HG03280 (cell line): ENCODE measurements around the gene KRAS.

Experiments
- ATAC-seq: cut with Tn5 transposase; IDR thresholded peaks from one replicate; pipeline ENCODE4 v1.9.1; 2021; ENCODE audit warnings: mild to moderate bottlenecking, moderate library complexity; ENCODE audit not compliant: unreplicated experiment

Gene KRAS

DNA sequence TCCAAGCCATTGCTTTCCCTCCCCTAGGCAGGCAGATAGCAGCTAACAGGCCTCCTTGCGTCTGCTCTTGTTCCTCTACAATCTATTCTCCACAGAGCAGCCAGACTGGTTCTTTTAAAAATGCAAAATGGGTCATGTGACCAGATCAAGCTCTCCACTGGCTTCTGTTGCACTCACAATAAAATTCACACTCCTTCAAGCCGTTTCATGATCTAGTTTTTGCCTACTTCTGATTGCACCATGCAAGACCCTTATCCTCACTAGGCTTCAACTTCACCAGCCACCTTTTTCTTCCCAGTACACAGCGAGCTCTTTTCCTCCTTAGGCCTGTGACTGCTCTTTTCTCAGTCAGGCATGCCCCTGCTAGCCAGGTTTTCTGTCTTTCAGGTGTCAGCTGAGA, 6.1 kb upstream of the KRAS start:
- ATAC-seq = no peak

DNA sequence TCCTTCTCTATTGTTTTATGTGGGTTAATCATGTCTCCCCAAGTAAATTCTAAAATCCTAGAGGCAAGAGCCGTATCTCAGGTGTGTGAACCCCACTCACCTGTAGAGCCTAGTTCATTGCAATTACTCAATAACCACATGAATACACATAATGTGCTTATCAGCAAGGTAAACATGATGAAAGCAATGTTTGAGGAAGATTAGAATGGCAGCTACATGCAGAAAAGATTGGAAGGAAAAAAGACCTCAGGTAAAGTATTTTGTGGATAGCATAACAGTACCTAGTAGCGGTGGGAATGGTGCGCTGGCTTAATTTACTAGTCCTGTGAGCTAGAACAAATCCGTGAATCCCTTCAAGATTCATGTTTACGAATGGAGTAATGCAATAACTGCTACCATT, 5.3 kb upstream of the KRAS start:
- no peak for ATAC-seq

DNA sequence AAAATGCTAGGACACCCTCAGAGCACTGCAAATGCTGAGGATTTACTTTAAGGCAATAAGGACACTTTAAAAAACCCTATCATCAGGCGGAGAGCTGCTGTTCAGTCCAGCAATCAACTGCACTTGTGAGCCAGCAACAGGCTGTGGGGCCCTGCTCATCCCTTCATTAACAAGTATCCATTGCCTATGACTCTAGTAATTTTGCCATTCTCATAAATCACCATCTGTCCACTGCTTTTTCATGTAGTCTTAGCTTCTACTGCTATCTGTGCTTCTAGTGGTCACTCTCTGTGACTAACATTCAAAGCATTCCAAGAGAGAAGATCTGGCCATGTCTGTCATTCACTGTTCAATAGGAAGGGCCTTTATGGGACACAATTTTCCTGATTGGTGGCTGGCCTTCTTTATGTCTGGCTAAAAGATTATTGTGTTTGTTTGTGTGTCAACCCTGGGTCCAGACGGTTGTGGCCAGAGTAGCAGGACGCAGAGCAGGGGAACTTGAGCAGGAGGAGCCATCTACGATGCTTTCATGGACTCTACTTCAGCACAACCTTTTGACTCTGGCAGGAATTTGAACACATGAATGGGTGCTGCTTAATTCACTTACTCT, 3.6 kb upstream of the KRAS start:
- no peak for ATAC-seq

DNA sequence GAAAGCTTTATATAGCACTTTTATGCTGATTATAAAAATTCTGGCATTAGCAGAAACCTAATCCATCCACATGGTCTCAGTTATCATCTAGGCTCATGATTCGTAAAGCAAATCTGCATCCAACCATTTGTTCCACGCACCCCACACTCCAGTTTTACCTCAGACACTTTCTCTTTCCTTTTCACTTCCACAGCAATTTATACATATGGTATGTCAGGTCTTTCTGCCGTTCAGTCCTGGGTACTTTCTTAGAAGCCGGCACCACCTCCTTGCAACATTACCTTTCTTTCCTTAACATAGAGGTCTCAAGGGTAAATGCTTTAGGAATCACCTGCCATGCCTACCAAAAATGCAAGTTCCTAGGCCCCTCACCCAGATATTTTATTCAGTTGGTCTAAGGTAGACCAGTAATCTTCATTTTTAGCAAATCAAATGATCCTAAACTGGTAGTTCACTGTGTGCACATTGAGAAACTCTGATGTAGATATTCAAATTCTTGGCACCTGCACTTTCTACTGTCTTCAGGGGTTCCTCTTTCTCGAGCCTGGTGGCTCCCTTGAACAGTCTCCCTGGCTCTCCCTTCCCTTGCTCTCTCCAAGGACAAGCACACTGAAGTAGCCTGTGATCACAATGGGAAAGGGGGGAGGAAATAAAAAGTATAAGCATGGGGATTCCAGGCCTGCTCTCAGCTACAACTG, 2.8 kb upstream of the KRAS start:
- ATAC-seq = no peak

DNA sequence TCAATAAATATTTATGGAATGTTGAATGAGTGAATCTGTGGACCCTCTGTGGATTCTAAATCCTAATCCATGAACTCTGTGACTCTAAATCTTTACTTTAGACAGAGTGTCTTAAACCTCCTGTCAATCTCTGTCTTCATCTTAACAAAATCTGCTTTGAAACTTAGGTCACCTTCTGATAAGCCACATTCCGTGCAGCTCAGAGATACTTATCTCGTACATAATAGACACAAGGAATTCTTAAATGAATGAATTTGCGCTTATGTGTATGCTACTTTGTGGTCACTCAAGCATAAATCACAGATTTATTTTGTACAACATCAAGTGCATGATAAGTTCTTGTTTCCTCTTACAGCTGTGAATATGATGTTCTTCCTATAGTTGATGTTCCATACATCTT, 2.2 kb upstream of the KRAS start:
- ATAC-seq = no peak

DNA sequence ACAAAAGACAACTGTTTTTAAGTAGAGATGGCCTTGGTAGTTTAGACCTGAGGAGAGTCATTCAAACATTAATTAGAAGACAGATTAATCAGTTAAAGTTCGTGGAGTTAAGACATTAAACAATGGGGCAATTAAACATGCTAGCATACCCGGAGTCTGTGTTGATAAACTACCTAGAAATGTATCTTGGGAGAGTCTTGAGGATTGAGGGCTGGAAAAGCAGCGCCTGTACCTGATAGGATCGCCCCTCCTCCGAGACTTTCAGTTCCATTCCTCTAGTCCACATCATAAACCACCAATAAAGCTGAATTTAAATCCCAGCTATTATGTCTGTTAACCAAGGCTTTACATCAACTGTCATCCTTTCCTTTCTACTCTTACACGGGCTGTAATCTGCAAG, 1.0 kb upstream of the KRAS start:
- ATAC-seq = no peak

DNA sequence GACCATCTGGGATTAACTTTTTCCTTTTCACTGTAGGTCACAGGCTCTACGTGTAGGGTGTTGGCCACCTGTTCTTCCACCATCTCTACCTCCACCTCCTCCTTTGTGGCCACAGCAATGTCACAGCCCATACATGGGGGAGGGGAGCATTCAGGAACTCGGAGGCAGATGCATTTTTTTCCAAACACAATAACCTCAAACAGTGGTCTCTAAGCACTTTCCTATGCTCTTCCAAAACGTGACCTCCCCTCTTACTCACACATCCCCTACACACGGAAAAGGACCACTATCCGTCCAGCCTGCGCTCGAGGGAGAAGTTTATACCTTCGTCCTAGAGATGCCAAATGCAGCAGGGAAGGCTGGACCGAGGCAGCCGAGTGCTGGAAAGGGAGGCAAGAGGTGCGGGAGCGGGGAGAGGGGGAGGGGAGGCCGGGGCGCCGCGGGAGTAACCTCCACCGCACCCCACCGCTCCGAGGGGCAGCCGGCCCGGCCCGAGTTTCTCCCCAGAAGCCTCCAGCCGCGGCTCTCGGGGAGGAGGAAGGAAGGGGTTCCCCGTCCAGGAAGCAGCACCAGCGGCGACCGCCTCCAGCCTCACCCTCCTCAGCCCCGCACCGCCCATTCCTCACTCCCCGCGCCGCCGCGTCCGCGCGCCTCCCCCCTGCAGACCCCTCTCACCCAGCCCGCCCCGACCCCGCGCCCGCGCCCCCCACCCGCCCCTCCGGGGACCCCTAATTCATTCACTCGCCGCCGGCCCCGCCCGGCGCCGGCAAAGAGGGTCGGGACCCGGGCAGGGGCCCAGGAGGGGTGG, 594 bp downstream of the KRAS start:
- peak; percentile 29 for ATAC-seq

DNA sequence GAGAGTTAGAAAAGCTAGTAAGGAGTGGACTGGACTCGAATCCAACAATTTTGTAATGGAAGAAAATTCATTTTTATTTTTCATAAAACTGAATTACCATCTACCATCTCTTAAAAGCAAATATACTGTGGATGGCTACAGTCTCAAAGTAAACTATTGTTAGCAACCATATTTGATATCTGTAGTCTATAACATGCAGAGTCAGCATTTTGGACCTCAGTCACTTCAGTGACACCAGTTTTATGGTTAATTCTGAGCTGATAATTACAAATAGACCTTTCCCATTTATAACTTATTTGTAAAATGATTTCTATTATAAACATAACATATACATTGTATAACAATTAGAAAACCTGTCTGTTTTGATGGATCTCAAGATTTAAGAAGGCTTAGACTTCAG, 2.0 kb downstream of the KRAS start:
- no peak for ATAC-seq

DNA sequence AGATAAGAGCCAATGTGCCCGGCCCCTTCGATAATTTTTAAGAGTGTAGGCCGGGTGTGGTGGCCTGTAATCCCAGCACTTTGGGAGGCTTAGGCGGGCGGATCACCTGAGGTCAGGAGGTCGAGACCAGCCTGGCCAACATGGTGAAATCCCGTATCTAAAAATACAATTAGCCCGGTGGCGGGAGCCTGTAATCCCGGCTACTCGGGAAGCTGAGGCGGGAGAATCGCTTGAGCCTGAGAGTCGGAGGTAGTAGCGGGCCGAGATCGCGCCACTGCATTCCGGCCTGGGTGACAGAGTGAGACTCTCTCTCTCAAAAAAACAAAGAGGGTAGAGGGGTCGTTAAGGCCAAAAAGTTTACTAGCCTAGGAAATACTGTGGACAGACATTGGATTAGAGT, 2.6 kb downstream of the KRAS start:
- ATAC-seq = no peak

DNA sequence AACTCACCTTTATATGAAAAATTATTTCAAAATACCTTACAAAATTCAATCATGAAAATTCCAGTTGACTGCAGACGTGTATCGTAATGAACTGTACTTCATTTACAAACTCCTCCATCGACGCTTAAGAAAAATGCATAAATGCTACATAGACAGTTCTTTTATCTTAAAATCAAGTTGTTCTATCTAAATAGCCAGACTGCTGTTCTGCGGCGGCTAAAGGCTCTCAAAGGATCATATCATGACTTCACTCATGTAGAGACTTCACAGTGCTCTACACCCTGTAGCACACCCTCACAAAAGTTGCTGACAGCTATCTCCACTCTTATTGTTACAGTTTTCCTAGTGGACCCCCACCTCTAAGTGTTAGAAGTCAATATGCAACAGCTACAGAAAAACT, 5.2 kb downstream of the KRAS start:
- ATAC-seq = no peak

DNA sequence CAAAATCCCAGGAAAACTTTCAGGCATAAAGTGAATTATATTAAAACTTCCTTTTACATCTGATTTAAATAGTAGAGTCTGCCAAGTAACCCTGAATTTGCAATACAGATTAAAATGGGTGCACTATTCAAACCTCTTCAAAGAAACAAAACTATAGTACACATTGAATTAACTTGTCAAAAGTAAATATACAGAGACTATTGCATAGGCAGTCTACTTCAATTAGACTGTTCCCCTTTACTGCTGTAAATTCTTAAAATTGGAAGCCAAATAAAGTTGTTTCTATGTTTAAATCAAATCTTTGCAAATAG, 7.1 kb downstream of the KRAS start:
- no peak for ATAC-seq

DNA sequence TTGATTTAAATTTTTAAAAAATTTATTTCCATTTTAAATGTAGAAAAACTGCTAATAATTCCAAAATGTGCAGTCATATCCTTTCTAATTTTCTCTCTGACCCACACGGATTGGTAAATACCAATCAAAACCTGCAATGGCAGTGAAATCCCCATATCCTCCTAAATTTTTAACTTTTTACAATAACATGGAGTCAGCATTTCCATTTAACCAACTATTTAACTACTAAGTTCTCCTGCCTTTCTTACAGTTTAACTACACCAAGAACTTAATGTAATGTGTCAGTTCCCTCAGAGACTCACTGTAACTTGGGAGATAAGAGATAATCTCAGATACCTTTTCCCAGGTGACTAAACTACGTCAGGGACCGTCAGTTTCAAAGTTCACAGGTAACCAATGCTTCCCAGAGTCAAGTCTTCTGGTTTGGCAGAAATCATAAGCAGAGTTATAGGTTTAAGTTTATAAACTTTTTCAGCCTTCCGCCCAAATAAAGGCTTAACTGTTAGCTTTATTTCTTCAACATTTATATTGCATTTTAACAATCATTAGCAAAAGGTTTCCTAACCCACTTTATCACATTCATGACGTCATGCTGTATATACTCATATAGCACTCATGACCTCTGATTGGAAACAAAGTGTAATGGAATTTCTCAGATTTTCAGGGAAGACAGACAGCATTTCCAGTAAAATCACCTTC, 7.6 kb downstream of the KRAS start:
- no peak for ATAC-seq

DNA sequence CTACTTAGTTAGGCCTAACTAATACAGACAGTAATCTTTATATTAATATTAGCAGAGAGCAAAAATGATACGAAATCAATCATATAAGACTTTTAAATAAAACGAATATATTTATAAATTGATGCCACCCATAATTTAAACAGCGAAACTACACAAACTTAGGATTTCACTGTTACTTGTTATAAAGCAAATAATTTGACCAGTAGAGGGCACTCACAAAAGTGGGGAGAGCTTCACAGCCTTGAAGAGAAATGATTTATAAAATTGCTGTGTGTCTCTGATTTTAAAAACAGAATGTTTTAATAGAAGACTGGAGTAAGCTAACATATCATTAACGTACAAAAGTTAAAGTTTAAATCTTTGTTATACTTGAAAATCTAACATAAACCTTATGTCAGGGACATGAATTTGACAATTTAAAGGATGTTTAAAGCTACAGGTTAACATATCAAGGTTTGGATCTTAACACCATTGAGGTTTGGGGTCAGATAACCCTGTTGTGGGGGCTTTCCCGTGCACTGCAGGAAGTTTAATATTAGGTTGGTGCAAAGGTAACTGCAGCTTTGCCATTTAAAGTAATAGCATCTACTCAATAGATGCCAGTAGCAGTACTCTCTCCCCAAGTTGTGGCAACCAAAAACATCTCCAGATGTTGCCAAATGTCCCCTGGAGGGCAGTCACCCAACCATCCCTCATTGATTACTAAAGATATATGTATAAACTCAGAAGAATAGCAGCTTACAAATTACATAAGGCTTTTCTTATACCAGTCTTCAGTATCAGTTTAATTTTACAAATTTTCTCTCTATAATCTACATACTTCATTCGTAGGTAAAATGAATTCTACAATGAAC, 9.3 kb downstream of the KRAS start:
- ATAC-seq = no peak

DNA sequence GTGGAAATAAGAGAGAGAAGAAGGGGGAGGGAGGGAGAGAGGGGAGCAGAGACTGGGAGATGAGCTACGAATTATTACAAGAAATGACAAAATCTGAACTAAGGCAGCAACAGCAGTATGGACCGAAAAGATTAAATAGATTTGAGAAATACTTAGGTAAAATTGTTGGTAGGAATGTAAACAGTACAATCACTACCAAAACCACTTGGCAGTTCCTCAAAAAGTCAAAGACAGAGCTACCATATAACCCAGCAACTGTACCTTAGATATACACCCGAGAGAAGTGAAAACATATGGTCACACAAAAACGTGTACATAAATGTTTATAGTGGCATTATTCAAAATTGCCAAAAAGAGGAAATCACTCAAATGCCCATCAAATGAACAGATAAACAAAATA, 14.1 kb downstream of the KRAS start:
- no peak for ATAC-seq

DNA sequence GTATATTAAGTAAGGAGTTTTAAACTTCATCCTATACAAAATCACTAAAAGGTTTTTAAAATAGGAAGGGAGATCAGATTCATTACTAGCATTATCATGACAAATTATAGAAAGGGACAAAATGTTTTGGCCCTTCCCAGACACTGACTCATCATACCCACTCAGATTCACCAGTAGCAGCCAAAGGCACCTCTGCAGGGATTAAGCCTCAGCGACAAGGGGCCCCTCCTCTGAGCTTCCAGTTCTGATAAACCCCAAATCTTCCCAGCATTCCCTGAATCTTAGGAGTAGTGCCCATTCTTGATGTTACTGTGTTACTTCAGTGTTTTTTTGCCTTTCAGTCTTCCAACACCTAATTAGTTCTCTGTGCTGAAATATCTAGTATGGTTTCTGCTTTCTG, 14.5 kb downstream of the KRAS start:
- ATAC-seq = no peak

DNA sequence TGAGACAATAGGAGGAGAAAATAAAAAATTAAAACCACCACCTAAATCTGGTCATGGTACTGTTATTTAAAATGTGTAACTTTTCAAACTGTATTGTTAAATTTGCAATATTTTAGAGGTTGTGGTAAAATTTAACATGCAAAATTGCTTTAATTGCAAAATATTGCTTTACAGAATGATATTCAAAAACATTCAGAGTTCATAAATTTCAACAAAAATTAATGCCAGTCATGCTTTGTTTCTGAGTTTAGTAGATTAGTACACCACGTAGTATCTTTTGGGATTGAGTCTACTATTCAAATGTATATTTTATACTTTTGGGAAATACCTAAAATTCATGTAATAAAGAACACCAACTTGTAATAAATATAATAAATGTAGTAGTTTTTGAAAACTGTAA, 37.4 kb downstream of the KRAS start:
- no peak for ATAC-seq

DNA sequence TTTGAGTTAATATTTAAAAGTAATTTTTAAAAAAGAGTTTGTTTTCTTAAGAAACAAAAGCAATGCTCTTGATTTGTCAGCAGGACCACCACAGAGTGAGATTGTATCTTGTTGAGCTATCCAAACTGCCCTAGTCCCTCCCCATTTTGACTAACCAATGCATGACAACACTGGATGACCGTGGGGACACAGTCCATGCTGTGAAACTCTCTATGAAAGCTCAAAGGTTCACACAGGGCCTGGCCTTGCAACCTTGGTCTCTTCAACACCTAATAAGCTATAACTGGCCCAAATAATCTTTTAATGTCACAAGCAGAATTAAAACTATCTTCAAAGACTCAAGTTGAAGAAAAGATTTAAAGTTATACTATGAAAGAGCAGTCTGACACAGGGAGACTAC, 42.2 kb downstream of the KRAS start:
- ATAC-seq = no peak

DNA sequence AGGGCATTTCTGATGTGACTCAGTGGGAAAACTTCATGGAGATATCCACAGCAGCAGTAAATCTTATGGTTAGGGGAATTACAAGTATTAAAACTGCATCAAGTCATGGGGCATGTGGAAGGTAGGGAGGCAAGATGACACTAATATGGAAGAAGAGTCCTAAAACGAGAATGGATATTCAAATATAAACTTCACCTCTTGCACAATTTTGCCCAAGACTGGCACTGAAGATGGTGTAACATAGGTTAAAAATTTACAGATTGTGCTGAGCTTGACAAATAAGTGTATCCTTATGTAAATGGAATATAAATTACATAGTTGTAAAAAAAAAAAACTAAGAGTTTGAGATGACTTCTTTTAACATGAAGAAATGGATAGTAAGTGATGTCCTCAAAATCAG, 42.9 kb downstream of the KRAS start:
- ATAC-seq = no peak

DNA sequence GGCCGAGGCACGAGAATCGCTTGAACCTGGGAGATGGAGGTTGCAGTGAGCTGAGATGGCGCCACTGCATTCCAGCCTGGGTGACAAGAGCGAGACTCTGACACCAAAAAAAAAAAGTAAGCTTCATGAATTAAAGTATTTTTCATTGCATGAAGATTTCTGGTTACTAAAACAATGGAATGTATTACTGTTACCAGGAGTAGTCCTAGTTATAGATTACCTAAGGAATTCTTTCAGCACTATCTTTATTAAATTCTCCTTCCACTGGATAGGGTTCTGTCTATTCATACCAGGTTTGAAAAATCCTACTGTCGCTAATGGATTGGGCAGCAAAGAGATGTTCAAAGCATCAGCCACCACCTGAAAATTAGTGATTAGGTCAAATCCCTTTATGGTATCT, 43.3 kb downstream of the KRAS start:
- no peak for ATAC-seq

DNA sequence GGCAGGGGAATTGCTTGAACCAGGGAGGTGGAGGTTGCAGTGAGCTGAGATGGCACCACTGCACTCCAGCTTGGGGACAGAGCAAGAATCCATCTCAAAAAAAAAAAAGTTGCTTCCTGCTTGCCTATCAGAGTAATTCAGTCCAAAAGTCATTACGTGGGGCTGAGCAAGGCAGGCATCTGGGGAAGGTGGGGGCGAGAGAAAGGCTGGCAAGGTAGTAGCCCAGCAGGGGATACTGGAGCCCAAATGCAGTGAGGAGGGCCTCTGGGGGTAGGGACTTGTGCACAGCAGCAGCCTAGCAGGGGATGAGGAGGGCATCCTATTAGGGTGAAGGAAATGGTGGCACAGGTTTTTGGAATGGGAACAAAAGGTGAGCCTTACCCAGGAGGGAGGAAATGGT, 48.6 kb downstream of the KRAS start:
- no peak for ATAC-seq

DNA sequence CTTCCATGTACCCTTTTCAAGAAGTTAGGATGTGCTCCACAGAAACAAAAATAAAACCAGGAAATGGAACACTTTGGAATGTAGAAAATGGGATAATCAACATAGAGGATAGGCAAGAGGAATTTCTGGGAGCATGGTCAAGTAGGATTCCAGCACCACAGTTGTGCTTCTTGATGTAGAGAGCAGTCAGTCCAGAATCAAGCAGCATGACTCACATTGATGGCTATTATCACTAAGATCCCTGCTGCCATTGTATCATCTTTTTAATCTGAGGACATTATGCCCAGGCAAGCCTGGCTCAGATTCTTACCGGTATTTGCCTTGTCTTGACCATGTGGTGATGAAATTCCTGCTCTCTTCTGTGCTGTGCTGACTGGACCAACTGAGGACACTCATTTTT, 50.0 kb downstream of the KRAS start:
- no peak for ATAC-seq
